Left cardiac atrium (tissue), 4 donors: ENCODE results near the gene PLCH2. TPM values are rescaled to one million over a fixed set of nuclear protein-coding genes. Genes with fewer than 3 reads are reported as not detected.

Source experiments
- ATAC-seq, 2 donors: fragments of 200-7000 bp; cut with Tn5 transposase; one replicate each; pipeline ENCODE4 v1.9.1; 2020; ENCODE audit warnings: mild to moderate bottlenecking in 2 of 2, moderate library complexity in 2 of 2
- DNase-seq: peaks from one replicate; pipeline ENCODE4 v3.0.0-alpha.2; 2020
- intact Hi-C, 2 donors: fragments of 100-400 bp; cut with DNase I; formaldehyde crosslinking; loops; one replicate each; pipeline versions ENCODE4 v1.14.1 to v1.15.1; 2022 to 2023
- total RNA-seq, 2 donors: library from RNA; stranded (reverse); fragmentation: NEBNext Ultra II Directional; extraction: Animal tissue kit (Norgen Biotek cat#: 25700); gene quantifications; one replicate each; pipeline ENCODE4 v1.2.1, GENCODE V29; 2021
- donor health status: DM: no; HTN: yes; CAD: no.
- donor health status: DM: no; HTN: yes; CAD: no; lungs with severe emphysema.
- donor health status: DM: yes; HTN: yes; CAD: no.
- donor health status: Dilated cardiomyopathy.

The PLCH2 gene
- total RNA-seq, 2 donors from 2014 or later, result 0.13 to 0.74 TPM

- ATAC-seq (no peak), DNase-seq (no peak)
- intact Hi-C loops, result no loop called here
Measured at GRCh38 chr1:2506007-2506860, 30.1 kb downstream of the PLCH2 start.

DNA sequence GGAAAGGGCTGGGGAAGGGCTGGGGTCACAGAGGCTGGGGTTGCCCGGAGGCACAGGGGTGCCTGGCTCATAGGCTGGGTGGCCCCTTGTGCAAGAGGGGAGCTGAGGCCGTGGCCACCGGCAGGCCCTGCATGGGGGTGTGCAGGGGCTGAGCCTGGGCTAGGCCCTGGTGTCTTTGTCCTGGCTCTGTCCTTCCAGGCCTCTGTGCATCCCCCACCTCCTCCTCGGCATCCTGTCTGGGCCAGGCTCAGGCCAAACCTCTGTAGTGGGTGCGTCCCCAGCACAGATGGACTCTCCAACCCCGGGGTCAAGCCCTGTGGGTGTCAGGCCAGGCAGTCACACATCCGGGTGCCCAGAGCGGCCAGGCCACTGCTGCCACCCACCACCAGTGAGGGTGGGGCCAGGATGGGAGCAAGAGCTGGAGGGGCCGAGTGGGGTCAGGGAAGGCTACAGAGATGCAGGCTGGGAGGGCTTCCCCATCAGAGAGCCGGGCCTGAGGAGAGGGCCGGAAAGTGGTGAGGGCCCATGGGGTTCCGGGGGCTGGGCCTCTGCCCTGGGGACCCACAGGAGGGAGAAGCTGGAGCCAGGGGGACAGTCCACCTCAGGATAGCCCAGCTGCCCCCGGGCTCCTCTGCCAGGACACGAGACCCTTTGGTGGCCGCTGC lies 30.9 kb downstream of the PLCH2 start:
- intact Hi-C loops, result no loop called here
- peak; percentile 7 to 16 for ATAC-seq

GRCh38 chr1:2507744-2508155 lies 31.7 kb downstream of the PLCH2 start:
- intact Hi-C loops, result no loop called here
- no peak for ATAC-seq
- DNase-seq, result no peak

More for the DNA sequence above, 30.9 kb downstream of the PLCH2 start:
- DNase-seq, result no peak

DNA sequence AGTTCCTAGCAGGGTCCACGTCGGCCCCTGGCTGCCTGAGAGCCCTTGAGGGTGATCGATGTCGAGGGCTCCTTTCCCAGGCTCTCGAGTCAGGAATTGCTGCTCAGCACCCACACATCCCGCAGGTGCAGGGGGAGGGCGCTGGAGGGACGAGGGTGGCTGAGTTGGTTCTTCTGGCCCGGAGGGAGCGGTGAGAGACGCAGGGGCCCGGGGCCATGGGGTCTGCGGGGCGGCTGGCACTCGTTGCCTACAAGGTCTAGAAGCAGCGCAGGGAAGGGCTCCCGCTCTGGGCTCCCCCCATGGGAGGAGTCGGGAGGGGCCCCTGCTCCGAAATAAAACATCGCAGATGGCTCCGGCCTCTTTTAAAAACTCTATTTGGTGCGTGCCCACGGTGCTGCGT lies 32.1 kb downstream of the PLCH2 start:
- DNase-seq (no peak), ATAC-seq (no peak)
- intact Hi-C loops, result no loop called here

DNA sequence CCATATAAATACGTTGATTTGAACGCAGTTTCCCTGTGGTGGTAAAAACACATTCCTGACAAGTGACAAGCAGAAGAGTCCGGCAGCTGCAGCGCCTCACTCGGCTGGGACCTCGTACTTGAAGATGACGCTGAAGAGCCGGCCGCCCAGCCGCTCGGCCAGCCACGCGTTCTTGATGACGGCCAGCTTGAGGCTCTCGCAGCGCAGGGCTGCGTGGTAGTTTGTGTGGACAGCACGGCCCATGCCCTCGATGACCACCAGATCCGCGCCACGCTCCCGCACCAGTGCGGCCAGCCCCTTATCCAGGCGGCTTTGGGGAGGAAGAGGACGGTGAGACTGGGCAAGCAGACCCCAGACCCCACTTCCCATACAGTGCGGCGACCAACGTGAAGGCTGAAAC lies 32.7 kb downstream of the PLCH2 start:
- intact Hi-C loops, result no loop called here
- no peak for ATAC-seq
- no peak for DNase-seq

- intact Hi-C loops, result no loop called here
- DNase-seq (no peak), ATAC-seq (no peak)
Measured at GRCh38 chr1:2509589-2509988, 33.5 kb downstream of the PLCH2 start.

- ATAC-seq, result no peak
- DNase-seq, result no peak
- intact Hi-C loops, result no loop called here
Measured at GRCh38 chr1:2510366-2511155, 34.5 kb downstream of the PLCH2 start.

GRCh38 chr1:2512862-2513421 lies 36.9 kb downstream of the PLCH2 start:
- no peak for ATAC-seq
- no peak for DNase-seq
- intact Hi-C loops, result no loop called here

DNA sequence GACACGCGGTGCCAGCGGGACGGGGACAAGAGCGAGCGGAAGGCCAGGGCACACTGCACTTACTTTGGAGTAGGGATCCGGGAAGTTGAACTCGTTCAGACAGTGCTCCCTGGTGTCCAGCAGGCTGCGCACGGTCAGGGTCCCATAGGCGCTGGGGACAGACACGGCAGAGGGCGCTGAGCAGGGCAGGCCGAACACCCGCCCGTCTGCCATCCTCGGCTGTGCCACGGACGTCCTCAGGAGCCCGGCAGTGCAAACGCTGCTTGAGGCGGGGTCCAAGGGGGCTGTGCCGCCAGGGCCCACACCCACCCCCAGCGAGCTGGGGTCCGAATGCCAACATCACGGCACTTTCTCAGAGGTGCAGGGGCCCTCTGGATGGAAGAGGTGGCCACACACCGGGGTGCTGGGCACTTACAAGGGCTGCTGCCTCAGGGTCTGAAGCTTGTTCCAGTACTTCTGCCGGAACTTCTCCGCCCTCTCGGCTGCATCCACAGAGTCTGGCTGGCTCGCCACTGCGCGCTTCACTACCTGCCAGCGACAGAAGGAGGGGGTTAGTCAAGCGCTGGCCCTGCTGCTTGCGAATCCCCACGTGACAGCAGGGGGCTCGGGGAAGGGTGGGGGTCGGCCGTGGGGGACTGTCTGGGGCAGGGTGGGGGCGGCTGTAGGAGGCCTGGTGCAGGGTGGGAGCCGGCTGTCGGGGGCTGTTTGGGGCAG lies 38.0 kb downstream of the PLCH2 start:
- no peak for ATAC-seq
- intact Hi-C loops, result no loop called here

GRCh38 chr1:2514863-2515762 lies 39.0 kb downstream of the PLCH2 start:
- no peak for DNase-seq
- ATAC-seq, result no peak
- intact Hi-C loops, result no loop called here

More for the DNA sequence above, 38.0 kb downstream of the PLCH2 start:
- no peak for DNase-seq

- DNase-seq (no peak), ATAC-seq (no peak)
- intact Hi-C loops, result no loop called here
Measured at GRCh38 chr1:2515763-2516080, 39.6 kb downstream of the PLCH2 start.

DNA sequence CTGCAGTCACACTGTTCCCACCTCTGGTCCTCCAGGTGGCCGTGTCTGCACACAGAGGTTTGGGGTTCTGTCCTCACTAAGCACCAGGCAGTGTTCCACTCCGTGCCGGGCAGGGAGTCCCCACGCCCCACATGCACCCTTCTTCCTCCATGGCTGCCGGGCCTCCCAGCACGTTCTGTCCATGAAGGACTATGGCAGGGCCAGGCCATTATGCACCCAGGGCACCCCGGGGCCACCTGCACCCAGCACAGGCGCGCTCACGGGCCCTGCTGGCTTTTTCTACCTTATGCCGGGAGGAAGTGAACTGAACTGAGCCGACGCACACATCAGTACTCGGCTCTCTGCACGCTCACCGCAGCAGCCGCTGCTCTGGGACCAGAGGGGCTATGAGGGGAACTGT lies 40.0 kb downstream of the PLCH2 start:
- DNase-seq, result no peak
- intact Hi-C loops, result no loop called here
- ATAC-seq, result no peak

- intact Hi-C loops, result no loop called here
- no peak for ATAC-seq
- DNase-seq, result no peak
Measured at GRCh38 chr1:2516946-2517345, 40.9 kb downstream of the PLCH2 start.

- no peak for DNase-seq
- no peak for ATAC-seq
- intact Hi-C loops, result no loop called here
Measured at GRCh38 chr1:2517966-2518365, 41.9 kb downstream of the PLCH2 start.

DNA sequence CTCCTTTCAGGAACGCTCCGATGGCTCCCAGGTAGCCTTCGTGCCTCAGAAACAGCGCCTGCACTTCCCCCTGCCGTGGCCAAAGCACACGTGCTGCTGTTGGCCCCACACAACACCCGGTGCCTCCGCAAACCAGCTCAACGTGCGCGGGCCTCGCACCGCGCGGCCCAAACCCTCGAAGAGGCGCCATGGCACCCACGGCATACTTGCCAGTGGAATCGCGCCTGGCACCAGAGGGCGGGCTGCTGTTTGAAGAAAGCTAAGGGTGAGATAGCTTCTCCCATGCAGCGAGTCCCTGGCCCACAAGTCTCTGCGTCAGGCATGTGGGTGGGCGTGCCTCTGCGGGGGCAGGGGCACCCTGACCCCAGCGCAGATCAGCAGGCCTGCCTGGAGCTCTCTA lies 42.4 kb downstream of the PLCH2 start:
- intact Hi-C loops, result no loop called here
- DNase-seq, result no peak
- no peak for ATAC-seq

DNA sequence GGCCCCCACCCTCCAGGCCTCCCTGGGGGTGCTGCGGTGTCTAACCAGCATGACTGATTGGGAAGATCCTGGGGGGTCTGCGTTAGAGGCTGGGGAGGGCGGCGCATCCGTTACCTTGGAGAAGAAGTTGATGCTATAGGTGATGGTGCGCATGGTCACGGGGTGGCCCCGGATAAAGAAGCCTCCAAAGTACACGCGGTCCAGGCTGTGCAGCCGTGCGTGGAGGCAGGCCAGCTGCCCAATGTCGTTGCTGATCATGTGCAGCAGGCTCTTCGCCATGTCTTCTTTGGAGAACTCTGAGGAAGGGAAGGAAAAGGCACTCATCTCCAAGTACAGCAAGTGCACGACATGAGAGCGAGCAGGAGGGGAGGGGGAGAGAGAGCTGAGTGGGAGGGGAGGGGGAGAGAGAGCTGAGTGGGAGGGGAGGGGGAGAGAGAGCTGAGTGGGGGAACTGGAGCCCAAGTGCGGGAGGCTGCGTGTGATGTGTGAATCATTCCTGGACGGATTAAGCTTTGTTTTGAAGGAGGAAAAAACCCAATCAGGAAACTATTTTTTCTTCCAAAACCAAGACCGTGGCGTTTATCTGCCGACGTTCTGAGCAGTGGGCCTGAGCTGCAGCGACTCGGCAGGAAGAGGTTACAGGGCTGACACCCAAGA lies 43.1 kb downstream of the PLCH2 start:
- intact Hi-C loops, result no loop called here
- ATAC-seq, result no peak
- no peak for DNase-seq

GRCh38 chr1:2519729-2520128 lies 43.6 kb downstream of the PLCH2 start:
- ATAC-seq (no peak), DNase-seq (no peak)
- intact Hi-C loops, result no loop called here

DNA sequence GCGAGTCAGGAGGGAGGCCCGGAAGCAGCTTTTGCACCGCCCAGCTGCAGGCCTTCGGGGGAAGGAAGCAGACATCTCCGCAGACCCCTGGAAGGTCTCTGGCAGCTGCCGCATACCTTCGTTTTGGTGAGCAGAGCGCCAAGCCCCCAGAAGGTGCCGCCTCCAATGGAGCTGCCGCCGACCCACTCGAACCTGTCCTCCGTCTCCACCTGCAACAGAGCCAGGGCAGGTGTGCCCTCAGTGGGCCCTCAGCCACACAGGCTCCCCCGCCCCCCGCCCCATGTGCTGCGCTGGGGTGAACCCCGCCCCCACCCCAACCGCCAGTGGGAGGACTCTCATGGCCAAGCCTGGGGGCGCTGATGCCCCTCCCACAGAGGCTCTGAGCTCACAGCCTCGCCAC lies 44.1 kb downstream of the PLCH2 start:
- DNase-seq (no peak), ATAC-seq (no peak)
- intact Hi-C loops, result no loop called here
